Measurements from ENCODE around the gene ASIC4.
A peak's percentile ranks its signal among the peaks of the same experiment; 100 is the strongest.

Gene ASIC4

DNA sequence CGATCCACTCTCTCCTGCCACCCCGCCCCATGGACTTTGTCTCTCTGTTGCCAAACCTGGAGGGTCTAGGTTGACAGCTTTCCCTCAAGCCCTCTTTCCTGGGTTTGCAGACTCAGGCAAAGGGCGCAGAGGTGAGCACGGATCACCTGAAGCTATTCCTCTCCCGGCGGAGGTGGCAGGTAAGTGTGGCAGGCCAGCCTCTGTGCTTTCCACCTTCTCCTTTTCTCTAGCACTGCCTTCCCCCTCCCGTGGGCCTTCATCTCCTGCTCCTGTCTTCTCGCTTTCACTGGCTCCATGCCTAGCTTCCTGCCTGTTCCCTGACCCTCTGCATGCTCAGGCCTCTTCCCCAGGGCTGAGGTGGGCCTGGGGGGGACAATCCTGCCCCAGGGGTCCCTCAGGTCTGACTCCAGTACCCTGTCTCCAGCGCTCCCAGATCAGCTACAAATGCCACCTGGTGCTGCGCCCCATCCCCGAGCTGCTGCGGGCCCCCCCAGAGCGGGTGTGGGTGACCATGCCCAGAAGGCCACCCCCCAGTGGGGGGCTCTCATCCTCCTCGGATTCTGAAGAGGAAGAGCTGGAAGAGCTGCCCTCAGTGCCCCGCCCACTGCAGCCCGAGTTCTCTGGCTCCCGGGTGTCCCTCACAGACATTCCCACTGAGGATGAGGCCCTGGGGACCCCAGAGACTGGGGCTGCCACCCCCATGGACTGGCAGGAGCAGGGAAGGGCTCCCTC, 31.4 kb upstream of the ASIC4 start:
- DNase-seq = no peak

DNA sequence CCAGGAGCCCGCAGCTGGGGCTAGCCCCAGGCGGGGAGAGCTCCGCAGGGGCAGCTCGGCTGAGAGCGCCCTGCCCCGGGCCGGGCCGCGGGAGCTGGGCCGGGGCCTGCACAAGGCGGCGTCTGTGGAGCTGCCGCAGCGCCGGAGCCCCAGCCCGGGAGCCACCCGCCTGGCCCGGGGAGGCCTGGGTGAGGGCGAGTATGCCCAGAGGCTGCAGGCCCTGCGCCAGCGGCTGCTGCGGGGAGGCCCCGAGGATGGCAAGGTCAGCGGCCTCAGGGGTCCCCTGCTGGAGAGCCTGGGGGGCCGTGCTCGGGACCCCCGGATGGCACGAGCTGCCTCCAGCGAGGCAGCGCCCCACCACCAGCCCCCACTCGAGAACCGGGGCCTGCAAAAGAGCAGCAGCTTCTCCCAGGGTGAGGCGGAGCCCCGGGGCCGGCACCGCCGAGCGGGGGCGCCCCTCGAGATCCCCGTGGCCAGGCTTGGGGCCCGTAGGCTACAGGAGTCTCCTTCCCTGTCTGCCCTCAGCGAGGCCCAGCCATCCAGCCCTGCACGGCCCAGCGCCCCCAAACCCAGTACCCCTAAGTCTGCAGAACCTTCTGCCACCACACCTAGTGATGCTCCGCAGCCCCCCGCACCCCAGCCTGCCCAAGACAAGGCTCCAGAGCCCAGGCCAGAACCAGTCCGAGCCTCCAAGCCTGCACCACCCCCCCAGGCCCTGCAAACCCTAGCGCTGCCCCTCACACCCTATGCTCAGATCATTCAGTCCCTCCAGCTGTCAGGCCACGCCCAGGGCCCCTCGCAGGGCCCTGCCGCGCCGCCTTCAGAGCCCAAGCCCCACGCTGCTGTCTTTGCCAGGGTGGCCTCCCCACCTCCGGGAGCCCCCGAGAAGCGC, 30.6 kb upstream of the ASIC4 start:
- DNase-seq = no peak

DNA sequence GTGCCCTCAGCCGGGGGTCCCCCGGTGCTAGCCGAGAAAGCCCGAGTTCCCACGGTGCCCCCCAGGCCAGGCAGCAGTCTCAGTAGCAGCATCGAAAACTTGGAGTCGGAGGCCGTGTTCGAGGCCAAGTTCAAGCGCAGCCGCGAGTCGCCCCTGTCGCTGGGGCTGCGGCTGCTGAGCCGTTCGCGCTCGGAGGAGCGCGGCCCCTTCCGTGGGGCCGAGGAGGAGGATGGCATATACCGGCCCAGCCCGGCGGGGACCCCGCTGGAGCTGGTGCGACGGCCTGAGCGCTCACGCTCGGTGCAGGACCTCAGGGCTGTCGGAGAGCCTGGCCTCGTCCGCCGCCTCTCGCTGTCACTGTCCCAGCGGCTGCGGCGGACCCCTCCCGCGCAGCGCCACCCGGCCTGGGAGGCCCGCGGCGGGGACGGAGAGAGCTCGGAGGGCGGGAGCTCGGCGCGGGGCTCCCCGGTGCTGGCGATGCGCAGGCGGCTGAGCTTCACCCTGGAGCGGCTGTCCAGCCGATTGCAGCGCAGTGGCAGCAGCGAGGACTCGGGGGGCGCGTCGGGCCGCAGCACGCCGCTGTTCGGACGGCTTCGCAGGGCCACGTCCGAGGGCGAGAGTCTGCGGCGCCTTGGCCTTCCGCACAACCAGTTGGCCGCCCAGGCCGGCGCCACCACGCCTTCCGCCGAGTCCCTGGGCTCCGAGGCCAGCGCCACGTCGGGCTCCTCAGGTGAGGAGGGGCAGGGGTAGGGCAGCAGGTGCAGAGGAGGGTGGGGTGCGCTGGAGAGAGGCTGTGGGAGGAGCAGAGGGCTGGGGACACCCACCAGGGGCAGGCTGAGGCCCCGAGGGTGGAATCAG, 29.7 kb upstream of the ASIC4 start:
- DNase-seq = no peak

DNA sequence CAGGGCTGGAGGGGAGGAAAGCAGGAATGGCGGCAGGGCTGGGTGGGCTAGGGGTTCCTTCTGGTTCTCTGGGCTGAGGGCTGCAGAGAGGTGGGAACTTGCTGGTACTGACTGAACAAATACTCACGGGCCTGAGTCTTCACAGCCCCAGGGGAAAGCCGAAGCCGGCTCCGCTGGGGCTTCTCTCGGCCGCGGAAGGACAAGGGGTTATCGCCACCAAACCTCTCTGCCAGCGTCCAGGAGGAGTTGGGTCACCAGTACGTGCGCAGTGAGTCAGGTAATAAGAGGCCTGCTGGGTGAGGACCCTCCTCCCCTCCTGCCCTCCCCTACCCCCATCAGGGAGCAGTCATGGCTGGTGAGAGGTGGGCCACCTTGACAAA, 29.1 kb upstream of the ASIC4 start:
- DNase-seq = no peak

DNA sequence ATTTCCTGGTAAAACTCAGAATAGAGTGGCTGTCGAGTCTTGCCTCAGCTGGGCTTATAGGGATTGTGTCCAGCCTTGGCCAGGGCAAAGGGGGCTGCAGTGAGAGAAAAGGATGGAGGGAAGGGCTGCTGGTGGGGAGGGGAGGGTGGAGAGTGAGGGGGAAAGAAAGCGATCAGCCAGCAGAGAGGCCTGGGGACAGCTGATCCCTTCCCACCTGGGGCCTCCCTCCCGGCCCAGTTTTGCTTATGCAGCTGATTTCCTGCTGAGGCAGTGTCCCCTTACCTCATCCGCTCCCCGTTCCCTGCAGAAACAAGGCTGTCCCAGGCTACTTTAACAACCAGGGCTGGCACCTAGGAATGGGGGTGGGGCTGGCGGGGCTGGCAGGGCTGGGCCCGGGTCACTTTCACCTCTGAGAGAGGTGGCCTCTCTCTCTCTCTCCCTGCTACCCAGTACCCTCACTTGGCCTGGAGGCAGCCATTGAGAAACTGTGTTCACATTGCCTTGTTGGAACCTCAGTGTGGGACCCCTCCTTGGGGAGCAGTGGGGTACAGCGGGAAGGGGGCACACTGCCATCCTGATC, 27.8 kb upstream of the ASIC4 start:
- no peak for DNase-seq

DNA sequence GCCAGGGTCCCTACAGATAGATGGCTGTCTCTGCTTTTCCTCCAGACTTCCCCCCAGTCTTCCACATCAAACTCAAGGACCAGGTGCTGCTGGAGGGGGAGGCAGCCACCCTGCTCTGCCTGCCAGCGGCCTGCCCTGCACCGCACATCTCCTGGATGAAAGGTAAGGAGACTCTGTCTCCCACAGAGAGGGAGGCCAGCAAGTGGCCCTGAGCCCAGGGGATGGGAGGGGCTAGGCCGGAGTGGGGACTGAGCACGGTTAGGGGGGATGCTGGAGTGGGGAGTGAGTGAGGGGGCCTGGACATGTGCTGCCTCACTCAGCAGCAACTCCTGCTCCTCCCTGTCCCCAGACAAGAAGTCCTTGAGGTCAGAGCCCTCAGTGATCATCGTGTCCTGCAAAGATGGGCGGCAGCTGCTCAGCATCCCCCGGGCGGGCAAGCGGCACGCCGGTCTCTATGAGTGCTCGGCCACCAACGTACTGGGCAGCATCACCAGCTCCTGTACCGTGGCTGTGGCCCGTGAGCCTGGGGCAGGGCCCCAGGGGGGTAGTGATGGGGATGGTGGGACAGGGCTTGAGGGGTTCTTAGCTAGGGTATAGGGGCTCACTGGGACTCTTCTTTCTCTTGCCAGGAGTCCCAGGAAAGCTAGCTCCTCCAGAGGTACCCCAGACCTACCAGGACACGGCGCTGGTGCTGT, 26.0 kb upstream of the ASIC4 start:
- DNase-seq = no peak

DNA sequence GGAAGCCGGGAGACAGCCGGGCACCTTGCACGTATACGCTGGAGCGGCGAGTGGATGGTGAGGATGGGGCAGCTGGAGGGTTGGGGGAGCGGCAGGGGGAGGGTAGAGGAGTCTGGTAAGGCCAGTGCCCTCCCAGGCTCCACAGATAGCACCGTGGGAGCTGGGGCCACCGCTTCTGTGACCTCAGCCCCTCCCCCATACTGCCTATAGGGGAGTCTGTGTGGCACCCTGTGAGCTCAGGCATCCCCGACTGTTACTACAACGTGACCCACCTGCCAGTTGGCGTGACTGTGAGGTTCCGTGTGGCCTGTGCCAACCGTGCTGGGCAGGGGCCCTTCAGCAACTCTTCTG, 25.5 kb upstream of the ASIC4 start:
- no peak for DNase-seq

DNA sequence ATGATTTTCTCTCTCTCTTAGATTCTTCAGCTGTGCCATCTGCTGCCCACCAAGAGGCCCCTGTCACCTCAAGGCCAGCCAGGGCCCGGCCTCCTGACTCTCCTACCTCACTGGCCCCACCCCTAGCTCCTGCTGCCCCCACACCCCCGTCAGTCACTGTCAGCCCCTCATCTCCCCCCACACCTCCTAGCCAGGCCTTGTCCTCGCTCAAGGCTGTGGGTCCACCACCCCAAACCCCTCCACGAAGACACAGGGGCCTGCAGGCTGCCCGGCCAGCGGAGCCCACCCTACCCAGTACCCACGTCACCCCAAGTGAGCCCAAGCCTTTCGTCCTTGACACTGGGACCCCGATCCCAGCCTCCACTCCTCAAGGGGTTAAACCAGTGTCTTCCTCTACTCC, 25.0 kb upstream of the ASIC4 start:
- no peak for DNase-seq

DNA sequence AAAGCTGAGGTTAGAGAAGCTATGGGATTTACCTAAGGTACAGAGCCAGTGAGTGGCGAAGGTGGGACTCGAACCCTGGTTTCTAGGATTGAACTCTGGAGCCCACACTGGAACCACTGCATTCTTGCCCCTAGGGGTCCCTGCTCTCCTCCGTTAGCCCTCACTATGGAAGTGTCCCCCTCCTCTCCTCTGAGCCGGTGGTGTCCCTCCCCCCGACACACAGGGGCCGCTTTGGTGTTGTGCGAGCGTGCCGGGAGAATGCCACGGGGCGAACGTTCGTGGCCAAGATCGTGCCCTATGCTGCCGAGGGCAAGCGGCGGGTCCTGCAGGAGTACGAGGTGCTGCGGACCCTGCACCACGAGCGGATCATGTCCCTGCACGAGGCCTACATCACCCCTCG, 24.1 kb upstream of the ASIC4 start:
- DNase-seq = no peak

DNA sequence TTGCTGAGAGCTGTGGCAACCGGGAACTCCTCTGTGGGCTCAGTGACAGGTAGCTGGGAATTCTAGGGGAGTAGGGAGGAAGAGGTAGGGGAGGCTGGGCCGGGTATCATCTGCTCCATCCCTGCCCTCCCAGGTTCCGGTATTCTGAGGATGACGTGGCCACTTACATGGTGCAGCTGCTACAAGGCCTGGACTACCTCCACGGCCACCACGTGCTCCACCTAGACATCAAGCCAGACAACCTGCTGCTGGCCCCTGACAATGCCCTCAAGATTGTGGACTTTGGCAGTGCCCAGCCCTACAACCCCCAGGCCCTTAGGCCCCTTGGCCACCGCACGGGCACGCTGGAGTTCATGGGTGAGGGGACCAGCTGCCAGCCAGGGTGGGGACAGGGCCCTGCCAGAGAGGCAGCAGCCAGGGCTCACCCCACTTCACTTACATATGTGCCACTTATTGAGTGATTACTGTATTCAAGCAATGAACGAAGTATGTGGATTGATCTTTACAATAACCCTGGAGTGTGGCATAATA, 23.6 kb upstream of the ASIC4 start:
- DNase-seq = no peak

DNA sequence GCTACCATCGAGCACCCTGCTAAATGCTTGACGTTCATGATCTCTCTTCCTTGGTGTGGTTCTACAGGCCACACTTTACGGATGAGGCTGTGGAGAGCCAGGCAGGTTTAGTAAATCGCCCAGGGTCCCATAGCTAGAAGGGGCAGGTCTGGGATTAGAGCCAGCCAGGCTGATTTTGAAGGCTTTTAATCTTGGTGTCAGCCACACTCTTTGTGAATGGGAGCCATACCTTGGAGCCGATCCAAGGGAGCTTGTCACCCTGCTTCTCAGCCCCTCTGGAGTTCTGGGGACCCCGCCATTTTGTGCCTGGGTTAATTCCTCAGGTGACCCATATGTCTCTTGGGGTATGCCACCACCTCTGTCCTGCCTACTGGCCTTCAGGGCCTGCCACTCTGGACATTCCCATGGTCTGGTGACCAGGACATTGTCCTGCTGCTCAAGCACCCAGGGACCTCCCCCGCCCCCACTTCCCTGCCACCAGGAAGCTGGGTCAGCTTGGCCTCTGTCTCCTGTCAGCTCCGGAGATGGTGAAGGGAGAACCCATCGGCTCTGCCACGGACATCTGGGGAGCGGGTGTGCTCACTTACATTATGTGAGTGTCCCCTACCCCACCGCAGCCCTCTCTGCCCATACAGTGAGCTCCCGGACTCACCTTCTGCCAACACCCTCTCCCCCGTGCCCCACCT, 22.9 kb upstream of the ASIC4 start:
- DNase-seq = no peak

DNA sequence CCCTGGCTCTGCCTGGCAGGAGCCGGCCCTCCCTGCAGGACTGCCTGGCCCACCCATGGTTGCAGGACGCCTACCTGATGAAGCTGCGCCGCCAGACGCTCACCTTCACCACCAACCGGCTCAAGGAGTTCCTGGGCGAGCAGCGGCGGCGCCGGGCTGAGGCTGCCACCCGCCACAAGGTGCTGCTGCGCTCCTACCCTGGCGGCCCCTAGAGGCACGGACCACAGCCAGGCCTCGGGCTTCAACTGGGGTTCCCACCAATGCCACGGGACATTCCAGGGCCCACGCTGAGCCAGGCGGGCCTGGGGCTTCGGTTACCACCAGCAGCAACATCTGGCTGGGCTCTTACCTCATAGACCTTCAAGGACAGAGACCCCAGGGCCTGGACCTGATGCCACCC, 21.7 kb upstream of the ASIC4 start:
- no peak for DNase-seq

DNA sequence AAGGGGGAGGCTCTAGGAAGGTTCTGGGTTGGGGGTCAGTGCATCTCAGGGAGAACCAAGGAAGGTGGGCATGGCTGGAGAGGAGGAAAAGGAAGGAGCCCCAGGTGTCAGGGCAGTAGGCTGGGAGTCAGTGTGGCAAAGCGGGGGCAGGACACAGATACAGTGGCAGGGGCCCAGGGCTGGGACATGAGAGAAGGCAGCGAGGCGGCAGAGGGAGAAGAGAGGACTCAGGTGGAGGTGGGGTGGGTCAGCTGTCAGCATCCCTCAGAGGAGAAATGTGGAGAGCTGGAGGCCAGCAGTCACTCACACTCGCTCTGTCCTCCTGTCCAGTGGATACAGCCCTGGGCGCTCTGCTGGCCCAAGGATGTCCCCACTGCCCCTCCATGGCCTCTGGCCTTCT, 21.2 kb upstream of the ASIC4 start:
- no peak for DNase-seq

DNA sequence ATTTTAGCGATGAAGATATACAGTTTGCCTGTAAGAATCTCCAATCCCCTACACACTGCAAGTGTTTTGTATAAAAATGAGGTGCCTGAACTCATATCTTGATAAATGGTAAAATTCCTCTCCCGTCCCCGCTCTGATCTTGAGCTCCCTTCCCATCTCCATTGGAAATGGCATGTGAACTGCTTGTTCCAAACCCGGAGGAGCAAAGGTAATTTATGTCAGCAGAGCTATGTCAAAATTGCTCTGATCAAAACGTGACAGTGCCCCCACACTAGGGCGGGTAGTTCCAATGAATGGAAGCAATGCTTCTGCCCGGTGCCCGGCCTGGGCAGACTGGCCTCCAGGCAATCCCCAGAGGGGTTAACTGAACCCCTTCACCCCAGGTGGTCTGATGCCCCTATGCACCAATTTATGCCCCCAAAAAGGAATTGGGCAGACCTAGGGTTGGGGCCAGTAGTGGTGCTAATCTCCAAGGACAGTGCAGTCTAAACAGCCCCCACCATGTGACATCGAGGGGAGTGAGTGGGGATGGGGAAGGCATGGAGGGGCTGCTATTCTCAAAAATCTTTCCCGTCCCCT, 19.2 kb upstream of the ASIC4 start:
- DNase-seq = no peak

DNA sequence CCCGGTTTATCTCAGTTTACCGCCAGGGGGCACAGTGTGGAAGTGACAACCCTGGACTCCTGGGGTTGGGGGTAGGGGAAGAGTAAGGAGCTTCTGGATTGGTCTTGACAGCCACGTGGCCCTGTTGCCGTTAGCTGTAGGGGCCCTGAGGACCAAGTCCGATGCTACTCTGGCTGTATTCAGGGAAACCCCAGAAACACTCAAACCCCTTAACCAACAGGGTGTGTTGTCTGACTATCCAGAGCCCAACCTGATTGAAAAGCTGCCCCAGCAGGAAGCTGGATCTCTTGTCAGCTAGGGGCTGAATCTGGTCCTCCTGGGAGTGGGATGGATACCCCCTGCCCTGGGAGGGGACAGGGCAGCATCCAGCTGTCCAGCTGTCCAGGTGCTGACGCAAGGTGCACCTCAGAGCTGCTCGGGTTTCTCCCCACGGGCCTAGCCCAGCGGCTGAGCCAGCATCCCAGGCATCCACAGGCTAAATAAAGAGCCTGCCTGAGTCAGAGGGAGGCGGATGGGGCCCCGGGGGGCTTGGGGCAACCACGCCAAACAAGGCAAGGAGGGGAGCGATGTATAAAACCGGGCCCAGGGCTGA, 18.7 kb upstream of the ASIC4 start:
- DNase-seq = peak; percentile 37 to 51

DNA sequence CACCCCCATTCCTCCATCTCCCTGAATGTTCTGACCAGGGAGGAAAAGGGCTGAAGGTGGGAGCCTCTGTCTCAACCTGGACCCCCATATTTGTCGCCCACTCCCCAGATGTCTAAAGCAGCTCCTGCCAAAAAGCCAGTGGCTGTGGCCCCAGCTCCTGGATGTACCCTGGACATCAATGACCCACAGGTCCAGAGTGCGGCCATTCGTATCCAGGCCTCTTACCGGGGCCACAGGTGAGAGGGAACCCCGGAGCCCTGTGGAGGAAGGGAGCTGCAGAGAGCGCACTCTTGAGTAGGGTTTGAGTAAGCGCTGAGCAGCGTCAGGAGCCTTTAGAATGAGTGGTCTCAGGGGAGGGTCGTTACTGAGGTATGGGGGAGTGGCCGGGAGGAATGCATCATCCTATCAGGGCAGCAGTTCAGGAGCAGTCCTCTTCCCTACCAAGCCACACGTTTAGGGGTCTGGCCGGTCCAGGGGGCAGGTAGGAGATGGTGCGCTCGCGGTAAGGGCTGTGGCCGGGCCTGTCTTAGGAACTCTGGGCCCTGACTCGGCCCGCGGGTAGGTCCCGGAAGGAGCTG, 17.9 kb upstream of the ASIC4 start:
- no peak for DNase-seq

DNA sequence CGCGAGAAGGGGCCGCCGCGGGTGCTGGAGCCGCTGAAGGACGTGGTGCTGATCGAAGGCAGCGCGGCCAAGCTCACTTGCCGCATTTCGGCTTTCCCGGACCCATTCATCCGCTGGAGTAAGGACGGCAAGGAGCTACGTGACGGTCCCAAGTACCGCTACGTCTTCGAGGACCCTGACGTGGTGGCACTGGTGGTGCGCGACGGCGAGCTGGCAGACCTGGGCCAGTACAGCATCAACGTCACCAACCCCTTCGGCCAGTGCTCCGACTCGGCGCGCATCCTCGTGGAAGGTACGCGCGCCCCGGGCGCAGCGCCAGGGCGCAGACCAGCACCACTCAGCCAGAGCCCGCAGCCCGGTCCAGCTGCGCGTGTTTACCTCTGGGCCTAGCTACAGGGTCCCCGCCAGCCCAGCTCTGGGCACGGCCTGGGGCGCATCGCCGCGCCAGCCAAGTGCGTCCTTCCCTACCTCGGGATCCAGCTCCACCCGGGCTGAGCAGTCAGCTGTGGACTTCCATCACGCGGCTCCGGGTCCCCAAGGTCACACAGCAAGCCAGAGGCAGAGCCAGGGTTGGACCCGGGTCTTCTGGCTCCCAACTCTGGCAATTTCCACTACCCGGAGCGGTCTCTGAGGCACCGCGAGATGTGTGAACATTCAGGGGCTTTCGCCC, 17.3 kb upstream of the ASIC4 start:
- DNase-seq = no peak

DNA sequence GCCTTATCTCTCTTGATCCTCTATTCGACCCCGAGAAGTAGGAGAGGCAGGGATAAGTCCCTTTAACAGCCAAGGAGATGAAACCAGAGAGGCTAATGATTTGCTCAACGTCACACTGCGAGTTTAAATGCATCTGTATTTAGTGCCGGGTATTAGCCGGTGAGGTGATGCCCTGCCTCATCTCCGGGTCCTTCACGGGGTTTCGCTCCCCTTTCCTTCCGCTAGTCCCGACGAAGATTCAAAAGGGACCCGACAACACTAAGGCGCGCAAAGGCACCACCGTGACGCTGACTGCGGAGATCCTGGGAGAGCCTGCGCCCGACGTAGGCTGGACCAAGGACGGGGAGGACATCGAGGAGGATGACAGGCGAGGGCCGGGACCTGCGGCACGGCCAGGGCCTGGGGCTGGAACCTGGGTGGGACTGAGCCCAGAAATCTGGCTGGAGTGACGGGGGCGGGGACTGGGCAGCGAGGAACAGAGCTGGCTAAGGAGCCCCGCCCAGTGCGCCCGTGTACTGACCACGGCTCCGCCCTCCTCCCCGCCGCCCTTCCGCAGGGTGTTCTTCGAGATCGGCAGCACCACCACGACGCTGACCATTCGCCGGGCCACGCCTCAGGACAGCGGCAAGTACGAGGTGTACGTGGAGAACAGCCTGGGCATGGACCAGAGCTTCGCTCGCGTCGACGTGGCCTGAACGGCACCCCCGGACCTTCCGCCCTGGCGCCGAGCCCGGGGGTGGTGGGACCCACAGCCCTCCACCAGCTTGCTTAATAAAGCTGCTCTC, 16.6 kb upstream of the ASIC4 start:
- DNase-seq = peak; percentile 82 to 90

Data from inflammatory macrophage (primary cell).